HG03280 (cell line): Measurements from ENCODE around the gene PRKCB.
"Not testable (repeated sequence)": the region's sequence is repeated elsewhere in the genome, so short reads cannot be mapped to it uniquely, and the experiment has no call there.

Source experiments
- ATAC-seq: cut with Tn5 transposase; IDR thresholded peaks from one replicate; pipeline ENCODE4 v1.9.1; 2021; ENCODE audit warnings: mild to moderate bottlenecking, moderate library complexity; ENCODE audit not compliant: unreplicated experiment

PRKCB gene

DNA sequence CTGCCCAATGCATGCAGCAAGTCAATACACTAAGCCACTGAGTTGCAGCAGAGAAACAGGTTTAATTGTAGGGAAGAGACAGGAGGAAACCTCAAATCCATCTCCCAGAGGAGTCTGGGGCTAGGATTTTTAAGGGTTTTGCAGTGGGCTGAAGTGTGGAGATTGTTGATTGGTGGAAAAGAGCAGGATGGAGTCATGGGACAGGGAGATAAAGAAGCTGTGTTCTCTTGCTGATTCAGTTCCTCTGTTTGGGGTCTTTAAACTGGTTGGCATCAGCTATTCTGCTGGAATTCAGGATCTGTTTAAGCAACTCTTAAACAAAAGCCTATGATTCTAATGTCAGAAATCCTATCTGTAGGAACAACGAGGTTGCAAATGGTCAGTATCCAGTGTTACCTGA, 239.5 kb downstream of the PRKCB start:
- ATAC-seq = no peak

DNA sequence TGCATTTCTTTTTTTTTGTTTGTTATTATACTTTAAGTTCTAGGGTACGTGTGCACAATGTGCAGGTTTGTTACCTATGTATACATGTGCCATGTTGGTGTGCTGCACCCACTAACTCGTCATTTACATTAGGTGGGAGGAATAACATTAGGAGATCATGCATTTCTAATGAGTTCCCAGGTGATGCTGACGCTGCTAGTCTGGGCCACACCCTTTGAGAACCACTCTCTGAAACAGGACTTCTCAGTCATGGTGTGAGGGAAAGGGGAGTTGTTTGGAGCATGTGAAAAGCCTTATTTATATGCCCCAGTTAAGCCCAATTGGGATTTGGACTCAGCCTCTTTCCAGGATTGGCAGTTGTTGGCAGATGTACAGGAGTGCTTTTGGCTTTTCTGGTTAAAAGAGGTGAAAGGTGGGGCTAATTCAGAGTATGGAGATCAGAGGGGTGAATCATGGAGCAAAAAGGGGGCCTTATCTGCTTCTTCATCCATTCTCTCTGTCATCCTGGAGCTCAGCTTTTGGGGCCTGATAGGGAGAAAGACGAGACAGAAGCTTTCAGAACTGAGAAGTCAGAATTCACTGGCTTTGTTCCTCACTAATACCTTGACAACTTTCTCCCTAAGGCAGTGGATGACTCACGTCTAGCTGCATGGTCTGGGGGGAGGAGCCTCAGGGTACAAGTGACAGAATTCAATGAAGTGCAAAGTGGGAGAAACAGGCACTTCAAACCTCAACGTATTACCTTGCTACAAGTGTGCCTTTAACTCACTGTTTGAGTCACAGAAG, 240.3 kb downstream of the PRKCB start:
- no peak for ATAC-seq

DNA sequence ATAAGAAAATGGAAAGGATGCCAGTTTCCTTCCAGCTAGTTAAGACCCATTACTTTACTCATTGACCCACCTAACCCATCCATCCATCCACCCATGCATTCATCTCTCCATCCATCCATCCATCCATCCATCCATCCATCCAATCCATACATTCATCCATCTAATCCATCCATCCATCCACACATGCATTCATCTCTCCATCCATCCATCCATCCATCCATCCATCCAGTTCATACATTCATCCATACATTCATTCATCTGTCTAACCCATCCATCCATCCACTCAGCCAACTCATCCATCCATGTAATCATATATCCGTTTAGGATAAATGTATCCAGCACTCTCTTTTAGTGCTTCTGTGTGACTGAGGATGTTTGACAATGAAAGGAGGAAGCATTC, 241.5 kb downstream of the PRKCB start:
- ATAC-seq = no peak

DNA sequence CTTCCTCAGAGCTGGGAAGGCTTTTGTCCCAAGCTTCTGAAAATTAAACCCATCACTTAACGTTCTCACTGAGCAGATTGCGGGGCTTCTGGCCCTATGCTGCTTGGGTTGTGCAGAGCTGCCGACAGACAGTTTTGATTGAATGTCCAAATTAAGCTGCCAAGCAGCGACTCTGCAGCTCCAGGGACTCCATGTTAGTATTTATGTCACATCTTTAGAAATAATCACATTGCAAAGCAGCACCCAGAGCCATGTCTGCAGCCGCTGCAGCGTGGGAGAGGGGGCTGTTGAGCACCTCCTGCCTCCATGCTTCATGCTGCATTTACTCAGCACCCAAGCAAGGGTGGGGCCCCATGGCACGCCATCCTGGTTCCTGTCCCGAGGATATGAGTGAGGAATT, 242.2 kb downstream of the PRKCB start:
- no peak for ATAC-seq

DNA sequence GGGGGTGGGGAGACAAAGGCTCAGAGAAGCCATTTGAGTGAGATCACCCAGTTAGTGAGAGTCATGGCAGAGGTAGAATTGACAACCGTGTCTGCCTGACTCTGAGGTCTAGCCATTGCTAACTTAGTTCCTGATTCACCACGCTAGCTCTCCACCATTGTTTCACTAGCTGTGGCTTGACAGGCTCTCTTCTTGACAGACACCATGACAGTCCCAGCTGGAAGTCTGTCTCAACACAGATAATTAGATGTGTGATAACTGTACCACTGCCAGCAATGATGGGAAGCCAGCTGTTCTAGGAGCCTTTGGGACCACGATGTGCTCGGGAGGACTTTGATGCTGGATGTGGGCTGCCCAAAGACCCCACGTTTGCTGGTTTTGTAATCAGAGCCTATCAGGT, 249.9 kb downstream of the PRKCB start:
- no peak for ATAC-seq

DNA sequence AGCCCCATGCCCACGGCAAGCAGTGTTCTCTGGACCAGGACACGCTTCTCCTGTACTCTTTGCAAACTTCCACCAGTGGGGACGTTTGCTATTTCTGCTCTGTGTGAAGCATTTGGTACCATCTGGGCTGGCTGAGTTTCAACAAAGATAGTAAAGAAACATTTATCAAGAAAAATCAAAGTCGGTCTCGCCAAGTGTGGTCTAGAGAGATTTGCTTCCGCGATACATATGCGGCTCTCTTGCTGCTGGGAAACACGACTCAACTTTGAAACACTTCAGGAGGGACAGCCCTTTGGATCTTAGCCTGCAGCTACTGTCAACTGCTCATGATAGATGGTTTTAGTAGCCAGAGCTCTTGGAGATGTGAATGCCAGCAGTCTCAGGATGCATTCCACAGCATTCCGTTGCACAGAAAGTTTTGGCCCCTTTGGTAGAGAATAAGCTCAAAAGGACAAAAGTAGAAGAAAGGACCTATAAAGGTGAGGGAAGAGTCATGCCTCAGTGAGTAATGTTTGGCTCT, 252.2 kb downstream of the PRKCB start:
- ATAC-seq = no peak

DNA sequence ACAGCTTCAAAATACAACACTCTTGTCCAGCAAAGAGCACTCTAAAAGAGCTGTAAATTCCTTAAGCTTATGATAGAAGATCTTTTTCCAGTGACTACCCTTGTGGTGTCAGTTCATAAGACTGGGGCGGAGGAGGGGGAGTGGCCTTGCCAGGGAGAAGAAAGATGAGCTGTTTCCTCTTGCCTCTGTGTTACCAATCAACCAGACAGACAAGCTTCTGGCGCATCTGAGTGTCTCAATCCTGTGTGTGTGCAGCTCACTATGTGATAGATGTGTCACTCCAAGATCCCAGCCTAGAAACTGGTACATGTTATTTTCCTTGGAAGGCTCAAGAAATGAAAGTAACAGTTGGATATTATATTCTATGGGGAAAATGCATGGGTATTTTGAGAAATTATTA, 253.0 kb downstream of the PRKCB start:
- no peak for ATAC-seq

DNA sequence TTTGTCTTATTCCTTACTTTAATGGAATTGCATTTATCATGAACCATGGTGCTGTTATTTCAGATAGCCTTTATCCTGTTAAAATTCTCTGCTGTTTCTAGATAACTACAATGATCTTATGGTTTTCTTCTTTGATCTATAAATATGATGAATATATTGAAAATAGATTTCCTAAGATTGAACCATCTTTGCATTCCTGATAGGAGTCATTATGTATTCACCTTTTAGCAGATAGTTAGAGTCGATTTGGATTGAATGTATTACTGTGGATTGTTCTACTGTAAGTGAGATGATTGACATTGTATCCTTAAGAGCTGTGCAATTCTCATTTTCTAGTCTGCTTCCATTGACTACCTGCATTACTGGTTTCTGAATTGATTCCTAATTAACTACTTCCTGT, 255.3 kb downstream of the PRKCB start:
- ATAC-seq = no peak

DNA sequence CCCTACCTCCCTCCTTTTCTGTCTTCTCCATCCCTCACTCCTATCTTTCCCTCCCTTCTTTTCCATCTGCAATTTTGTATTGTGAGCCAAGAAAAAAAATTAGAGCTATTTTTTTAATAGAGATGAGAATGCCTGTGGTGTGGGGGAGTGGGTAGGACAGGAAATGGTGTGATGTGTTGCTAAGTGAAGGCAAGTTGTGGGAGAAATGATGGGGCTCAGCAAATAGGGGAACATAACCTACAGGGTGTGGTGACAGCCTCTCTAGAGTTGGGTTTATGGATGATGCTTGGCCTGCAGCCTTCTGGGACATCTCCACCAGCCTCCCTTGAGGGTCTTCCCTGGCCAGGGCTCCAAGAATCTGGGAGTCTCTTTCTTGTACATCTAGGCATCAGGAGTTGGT, 257.3 kb downstream of the PRKCB start:
- ATAC-seq = no peak

DNA sequence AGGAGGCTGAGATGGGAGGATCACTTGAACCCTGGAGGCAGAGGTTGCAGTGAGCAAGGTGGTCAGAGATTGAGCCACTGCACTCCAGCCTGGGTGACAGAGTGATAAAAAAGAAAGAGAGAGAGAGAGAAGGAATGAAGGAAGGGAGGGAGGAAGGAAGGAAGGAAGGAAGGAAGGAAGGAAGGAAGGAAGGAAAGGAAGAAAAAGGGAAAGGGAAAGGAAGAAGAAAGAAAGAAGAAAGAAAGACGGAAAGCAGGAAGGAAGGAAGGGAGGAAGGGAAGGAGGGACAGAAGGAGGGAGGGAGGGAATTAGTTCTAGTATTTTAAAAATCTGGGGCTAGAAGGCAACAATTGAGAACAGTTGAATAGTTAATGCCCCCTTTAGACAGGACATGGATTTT, 258.9 kb downstream of the PRKCB start:
- no peak for ATAC-seq

DNA sequence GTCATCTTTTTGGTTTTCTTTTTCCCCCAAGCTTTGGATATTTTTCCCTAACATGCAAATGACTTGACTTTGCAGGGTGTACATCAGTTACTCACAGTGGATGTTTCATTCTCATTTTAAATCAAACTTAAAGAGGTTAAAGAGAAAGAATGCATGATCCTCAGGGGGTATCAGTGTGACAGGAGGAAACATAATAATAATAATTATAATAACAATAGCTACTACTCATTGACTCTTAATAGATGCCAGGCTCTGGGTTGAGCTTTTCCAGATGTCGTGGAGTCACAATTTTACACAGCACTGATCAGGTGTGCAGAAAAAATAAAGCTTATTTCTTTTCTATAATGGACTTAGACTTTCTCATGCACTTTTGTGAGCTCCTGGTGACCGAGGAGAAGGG, 263.1 kb downstream of the PRKCB start:
- no peak for ATAC-seq

DNA sequence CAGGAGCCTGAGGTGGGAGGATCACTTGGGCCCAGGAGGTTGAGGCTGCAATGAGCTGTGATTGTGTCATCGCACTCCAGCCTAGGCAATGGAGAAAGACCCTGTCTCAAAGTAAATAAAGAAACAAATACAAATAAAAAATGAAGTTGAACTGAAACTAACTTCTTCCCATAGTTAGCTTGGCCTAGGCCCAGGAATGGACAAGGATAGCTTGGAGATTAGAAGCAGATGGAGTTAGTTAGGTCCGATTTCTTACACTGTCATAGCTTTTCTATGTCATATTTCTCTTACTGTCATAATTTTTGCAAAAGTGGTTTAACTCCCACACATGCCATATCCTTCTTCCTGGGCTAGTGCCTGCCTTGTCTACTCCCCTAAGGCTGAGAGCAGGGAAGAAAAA, 265.6 kb downstream of the PRKCB start:
- ATAC-seq = no peak

DNA sequence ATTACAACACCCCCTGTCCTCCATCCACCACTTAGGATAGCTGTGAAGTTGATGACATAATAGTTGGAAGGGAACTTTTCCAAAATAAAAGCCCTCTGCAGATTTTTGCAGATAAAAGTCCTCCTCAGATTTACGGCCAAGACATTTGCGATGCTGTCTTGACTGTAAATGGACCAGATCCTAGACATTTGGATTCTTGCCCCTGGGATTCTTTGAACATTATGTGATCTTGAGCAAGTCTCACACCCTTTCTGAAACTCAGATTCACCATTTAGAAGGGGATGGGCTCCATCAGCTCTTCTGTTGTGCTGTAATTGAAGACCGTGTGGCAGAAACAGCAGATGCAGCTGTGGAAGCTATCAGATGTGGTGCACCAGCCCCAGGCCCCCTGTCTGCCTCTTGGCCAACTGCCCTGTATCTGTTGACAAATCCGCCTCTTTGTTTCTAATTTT, 266.5 kb downstream of the PRKCB start:
- no peak for ATAC-seq

DNA sequence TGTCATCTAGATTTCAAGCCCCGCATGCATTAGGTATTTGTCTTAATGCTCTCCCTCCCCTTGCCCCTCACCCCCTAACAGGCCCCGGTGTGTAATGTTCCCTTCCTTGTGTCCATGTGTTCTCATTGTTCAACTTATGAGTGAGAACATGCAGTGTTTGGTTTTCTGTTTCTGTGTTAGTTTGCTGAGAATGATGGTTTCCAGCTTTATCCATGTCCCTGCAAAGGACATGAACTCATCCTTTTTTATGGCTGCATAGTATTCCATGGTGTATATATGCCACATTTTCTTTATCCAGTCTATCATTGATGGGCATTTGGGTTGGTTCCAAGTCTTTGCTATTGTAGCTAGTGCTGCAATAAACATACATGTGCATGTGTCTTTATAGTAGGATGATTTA, 269.7 kb downstream of the PRKCB start:
- ATAC-seq = not testable (repeated sequence)

DNA sequence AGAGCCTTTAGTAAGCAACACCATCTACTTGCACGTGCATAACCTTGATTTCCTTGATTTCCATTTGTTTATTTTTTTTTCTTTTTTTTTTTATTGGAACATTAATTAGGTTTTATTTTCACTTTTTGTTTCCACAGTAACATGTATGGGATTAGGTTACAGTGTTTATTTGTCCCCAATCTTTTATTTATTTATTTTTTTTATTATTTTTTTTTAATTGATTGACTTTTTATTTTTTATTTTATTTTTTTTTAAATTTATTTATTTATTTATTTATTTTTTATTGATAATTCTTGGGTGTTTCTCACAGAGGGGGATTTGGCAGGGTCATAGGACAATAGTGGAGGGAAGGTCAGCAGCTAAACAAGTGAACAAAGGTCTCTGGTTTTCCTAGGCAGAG, 272.3 kb downstream of the PRKCB start:
- ATAC-seq = not testable (repeated sequence)

DNA sequence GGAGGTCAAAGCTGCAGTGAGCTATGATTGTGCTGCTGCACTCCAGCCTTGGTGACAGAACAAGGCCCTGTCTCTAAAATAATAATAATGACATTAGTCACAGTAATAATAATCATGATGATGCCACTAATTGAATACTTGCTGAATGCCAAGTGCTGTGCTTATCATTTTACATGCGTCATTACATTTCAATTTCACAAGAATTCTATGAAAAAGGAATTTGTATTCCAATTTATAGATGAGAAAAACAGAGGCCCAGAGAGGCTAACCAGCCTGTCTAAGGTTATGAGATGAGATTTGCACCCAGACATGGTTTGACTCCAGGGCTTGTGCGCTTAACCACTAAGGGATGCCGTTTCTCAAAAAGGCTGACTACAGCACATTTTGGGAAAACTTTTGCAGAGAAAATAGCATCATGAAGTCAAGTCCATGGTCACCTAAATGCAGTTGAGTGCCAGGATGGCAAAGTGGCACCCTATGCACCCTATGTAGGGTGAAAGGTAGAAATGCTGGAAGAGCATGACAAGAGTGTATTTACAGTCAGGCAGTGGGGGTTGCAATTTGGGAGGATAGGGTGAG, 276.0 kb downstream of the PRKCB start:
- ATAC-seq = no peak

DNA sequence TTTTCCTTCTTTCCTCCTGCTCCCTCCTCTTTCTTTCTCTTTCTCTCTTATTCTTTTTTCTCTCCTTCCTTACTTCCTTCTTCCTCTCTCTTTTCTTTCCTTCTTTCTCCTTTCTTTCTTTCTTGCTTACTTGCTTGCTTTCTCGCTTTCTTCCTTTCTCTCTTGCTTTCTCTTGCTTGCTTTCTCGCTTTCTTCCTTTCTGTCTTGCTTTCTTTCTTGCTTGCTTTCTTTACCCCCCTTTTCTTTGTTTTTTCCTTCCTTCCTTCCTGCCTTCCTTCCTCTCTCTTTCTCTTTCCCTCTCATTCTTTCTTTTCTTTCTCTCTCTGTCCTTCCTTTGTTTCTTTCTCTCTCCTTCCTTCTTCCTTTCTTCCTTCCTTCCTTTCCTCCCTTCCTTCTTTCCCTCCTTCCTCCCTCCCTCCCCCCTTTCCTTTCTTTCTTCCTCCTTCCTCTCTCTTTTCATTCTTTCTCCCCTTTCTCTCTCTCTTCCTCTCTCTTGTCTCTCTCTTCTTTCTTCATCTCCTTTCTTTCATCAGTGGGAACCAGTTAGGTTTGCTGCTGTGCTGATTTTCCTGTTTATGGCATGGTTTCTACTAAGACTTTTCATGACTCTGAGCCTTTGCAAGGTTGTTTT, 277.4 kb downstream of the PRKCB start:
- no peak for ATAC-seq

DNA sequence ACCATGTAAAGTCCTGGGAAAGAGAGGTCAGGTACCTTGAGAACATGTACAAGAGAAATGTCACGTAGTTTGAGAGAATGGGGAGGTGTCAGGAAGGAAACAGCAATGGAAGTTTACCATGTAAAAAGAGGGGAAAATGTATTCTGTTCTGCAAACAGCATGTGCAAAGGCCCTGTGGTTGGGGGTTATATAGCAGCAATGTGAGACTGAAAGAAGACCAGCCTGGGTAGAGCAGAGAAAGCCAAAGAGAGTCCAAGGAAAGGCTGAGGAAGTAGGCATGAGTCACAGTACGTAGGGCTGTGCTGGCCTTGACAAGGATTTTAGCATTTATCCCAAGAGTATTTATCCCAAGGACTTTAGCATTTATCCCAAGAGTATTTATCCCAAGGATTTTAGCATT, 279.1 kb downstream of the PRKCB start:
- no peak for ATAC-seq

DNA sequence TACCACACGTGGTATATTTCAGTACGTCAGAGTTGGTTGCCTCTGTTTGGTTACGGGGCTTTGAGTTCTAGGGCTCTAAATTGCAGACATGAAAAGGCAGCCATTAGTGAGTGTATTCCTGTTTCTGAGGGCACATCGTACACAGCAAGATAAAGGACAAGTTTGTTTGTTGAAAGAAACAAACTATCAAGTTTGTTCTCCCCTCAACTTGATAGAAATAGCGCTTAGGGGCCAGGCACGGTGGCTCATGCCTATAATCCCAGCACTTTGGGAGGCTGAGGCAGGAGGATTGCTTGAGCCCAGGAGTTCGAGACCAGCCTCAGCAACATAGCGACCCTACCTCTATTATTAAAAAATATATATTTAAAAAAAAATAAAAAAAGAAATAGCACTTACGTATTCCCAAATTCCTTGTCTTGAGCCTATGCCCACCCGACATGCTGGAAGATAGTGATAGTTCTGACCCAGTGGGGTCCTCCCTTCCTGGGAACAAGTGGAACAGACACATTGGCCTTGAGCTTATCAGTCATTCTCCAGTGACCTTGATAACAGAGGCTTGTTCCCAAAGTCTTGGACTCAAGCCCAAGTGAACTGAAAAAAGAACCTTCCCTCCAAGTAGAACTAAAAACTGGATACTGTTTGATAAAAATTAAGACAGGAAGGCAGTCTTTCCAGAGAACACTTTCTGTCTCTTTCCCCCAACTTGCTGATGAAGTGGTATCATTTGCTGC, 280.4 kb downstream of the PRKCB start:
- ATAC-seq = no peak

DNA sequence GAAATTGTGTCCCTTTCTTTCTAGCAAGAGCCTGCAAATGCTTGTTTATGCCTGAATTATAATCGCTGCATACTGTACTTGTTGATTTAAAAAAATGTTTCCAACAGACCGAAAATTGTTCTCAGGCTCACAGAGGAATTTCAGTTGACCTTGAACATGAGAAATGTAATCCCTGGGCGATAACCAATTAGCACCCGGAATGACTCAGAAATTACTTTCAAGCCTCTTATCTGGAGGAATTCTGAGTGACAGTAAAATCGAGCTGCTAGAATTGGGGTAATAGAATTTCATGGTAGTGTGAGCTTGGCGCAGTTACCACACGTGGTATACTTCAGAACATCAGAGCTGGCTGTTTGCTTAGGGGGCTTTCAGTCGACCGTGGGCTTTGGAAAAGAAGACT, 281.2 kb downstream of the PRKCB start:
- no peak for ATAC-seq

DNA sequence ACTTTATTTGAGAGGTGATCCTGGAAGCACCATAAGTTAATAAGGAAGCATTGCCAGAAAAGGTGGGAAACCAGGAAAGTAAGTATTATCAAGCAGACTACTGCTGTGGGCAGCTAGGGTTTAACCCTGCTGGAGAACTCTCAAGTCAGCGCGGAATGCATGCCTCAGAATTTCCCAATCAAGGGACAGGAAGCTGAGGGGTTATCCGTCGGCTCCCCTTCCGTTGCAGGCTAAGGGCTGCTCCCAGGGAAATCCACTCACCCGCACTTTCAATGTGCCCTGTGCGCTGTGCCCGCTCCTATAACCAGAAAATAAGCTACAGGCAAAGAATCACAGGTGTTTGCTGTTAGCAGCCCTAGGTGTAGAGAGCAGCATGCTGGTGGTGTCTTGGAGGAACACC, 281.9 kb downstream of the PRKCB start:
- ATAC-seq = no peak
